Measurements from ENCODE around the gene C3.
"Not testable (repeated sequence)": the region's sequence is repeated elsewhere in the genome, so short reads cannot be mapped to it uniquely, and the experiment has no call there.

The C3 gene

GRCh38 chr19:6690160-6690885 is 30.1 kb downstream of the C3 start:
- no peak for DNase-seq (ENCODE audit: low read depth)

GRCh38 chr19:6687114-6687513 is 33.3 kb downstream of the C3 start:
- no peak for DNase-seq (ENCODE audit: low read depth)

DNA sequence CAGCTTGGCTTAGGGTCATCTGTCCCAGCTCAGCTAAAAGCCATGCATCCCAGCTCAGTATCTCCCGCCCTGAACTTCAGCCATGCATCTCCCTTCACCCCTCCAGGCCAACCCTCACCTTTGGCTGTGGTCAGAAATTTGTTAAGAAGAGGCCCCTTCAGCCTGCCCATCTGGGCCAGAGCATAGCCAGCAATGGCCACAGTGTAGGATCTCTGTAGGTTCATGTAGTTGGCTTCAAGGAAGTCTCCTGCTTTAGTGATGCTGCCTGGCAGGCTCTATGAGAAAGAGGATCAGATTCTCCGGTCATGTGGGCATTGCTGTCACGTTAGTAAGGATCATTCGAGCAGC is 33.8 kb downstream of the C3 start:
- DNase-seq (ENCODE audit: low read depth) = no peak

- DNase-seq (ENCODE audit: low read depth) = no peak
These were observed 34.4 kb downstream of the C3 start for GRCh38 chr19:6685962-6686627.

DNA sequence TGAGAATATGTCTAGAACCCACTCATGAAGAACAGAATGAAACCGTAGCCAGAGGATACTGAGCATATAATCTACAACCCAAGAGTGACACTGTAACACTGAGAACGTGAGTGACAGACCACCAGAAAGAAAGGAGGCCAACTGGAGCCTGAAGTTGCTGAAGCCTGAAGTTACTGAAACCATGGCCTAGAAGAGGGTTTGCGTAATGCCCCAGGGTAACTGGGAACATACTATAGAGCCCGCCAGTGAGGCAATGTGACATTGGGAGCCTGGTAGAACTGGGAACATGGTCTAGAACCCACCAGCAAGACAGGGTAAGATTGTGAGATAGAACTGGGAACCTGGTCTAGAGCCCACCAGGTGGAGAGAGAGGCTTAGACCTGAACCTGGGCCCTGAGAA is 35.0 kb downstream of the C3 start:
- DNase-seq (ENCODE audit: low read depth) = no peak

DNA sequence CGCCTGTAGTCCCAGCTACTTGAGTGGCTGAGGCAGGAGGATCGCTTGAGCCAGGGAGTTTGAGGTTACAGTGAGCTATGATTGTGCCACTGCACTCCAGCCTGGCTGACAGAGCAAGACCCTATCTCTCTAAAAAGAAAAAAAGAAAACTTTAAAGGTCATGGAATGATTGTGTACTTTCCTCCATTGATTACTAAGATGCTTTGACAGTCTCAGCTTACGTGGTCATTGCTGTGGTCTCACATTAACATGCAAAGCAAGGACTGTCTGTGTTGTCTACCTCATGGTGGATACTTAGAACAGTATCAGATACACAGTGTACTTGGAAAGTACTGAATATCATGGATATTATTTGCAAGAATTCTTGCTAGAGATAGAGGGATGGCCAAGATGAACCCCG is 36.5 kb downstream of the C3 start:
- DNase-seq (ENCODE audit: low read depth) = no peak

GRCh38 chr19:6682607-6683128 is 37.8 kb downstream of the C3 start:
- DNase-seq (ENCODE audit: low read depth) = no peak

DNA sequence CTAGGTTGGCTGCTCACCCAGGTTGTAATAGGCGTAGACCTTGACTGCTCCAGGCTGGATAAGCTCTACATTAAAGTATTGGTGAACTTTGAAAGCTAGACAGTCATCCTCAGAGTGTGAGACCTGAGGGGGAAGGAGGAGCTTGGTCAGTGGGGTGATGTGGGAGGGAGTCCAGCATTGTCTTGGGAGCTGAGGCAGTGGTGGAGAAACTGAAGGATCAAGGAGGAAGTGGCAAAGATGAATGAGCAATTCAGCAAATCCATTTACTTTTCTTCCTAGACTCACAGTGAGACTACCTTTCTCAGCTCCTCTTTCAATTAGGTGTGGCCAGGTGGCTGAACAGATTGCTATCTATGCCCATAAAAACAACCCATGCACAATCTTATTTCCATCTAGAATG is 40.3 kb downstream of the C3 start:
- no peak for DNase-seq (ENCODE audit: low read depth)

- no peak for DNase-seq (ENCODE audit: low read depth)
These were observed 41.3 kb downstream of the C3 start for GRCh38 chr19:6679139-6679538.

DNA sequence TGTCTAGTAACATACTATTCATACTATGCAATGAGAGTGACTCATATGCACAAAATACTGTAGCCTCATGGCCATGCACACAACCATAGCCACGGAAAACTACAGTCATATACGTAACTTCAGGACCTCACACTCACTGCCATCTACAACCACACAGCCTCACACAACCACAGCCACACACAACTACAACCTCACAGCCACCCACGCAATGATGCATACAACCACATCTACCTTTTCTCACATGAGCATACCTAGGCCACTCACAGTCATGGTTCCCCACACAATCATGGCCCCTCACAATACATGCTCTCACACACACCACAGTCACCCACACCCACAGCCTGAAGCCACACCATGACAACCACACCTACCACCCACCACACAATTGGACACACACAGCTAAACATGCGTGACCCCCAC is 41.8 kb downstream of the C3 start:
- DNase-seq (ENCODE audit: low read depth) = no peak

- no peak for DNase-seq (ENCODE audit: low read depth)
These were observed 42.4 kb downstream of the C3 start for GRCh38 chr19:6677883-6678689.

DNA sequence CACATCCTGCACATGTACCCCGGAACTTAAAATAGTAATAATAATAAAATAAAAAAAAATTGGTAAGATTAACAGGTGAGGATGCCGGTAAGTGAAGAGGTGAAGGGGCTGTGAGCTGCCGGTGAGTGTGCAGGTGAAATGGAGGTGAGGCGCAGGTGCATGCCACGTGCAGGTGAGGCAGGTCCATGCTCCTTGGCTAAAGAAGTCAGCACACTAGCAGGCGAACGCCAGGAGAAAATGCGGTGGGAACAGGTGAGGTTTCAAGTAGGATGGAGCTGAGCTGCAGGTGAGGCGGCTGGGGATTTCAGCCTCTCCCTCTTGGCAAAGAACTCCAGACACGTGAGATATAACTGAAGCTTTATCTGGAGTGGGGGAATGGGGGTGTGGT is 43.0 kb downstream of the C3 start:
- DNase-seq (ENCODE audit: low read depth) = no peak

- no peak for DNase-seq (ENCODE audit: low read depth)
These were observed 44.2 kb downstream of the C3 start for GRCh38 chr19:6676288-6676687.

- peak; percentile 85 for DNase-seq (ENCODE audit: low read depth)
These were observed 45.6 kb downstream of the C3 start for GRCh38 chr19:6674868-6675305.

DNA sequence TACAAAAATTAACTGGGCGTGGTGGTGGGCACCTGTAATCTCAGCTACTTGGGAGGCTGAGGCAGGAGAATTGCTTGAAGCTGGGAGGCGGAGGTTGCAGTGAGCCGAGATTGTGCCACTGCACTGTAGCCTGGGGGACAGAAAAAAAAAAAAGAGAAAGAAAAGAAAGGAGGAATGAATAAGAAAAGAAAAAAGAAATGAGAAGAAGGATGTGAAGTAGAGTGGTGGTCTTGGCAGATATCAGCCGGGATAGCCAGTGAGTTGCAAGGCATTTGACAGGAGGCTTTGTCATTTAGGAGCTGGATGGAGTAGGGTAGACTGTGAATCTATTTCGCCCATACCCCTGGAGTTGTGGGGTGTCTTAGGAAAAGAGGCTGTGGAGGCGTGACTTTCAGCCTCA is 46.0 kb downstream of the C3 start:
- not testable (repeated sequence) for DNase-seq (ENCODE audit: low read depth)

GRCh38 chr19:6672693-6673290 is 47.7 kb downstream of the C3 start:
- no peak for DNase-seq (ENCODE audit: low read depth)

DNA sequence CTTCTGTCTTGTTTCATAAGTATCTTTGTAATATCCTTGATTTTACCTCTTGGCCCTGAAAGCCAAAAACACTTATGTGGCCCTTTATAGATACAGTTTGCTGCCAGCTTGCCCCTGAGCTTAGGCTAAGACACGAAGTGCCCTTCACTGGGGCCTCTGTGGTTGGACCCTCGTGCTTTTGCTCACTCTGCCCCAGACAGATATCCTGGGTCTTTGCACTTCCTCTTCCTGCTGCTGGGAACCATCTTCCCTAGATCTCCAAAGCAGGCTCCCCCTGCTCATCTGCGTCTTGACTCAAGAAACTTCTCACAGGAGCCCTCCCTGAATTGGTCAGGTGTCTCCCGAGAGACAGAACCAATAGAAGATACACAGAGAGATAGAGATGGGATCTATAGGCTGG is 48.5 kb downstream of the C3 start:
- DNase-seq (ENCODE audit: low read depth) = no peak

DNA sequence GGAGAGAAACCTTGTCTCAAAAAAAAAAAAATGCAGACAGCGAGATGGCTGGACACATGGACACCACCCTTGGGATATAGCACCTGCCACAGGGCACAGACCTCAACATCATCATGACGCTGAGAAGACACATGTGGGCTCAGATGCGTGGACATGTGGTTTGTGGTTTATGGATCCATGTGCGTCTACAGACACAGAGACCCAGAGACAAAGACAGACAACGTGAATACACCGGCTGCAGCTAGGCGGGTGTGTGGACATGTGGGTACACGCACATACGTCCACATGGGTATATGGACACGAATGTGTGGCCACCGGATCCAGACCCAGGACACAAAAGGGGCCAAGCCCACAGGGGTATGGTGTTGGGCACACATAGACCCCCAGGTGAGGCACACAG is 51.8 kb downstream of the C3 start:
- DNase-seq (ENCODE audit: low read depth) = no peak

- no peak for DNase-seq (ENCODE audit: low read depth)
These were observed 53.3 kb downstream of the C3 start for GRCh38 chr19:6667114-6667627.

DNA sequence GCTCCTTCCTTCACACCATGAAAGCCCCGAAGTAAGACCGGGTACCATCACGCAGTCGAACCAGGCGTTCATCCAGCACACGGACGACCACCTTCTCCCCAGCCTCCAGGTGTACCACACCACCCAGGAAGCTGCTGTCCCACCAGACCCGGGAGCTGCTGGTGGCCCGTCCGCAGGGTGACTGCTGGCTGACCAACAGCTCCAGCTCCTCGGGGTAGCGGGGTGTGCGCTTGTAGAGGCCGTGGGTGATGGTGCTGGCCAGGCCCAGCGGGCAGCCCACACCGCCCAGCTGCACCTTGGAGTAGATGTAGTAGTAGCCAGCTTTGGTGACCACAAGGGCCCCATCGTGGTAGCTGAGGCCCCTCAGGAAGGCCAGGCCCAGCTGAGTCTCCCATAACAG is 55.5 kb downstream of the C3 start:
- no peak for DNase-seq (ENCODE audit: low read depth)

DNA sequence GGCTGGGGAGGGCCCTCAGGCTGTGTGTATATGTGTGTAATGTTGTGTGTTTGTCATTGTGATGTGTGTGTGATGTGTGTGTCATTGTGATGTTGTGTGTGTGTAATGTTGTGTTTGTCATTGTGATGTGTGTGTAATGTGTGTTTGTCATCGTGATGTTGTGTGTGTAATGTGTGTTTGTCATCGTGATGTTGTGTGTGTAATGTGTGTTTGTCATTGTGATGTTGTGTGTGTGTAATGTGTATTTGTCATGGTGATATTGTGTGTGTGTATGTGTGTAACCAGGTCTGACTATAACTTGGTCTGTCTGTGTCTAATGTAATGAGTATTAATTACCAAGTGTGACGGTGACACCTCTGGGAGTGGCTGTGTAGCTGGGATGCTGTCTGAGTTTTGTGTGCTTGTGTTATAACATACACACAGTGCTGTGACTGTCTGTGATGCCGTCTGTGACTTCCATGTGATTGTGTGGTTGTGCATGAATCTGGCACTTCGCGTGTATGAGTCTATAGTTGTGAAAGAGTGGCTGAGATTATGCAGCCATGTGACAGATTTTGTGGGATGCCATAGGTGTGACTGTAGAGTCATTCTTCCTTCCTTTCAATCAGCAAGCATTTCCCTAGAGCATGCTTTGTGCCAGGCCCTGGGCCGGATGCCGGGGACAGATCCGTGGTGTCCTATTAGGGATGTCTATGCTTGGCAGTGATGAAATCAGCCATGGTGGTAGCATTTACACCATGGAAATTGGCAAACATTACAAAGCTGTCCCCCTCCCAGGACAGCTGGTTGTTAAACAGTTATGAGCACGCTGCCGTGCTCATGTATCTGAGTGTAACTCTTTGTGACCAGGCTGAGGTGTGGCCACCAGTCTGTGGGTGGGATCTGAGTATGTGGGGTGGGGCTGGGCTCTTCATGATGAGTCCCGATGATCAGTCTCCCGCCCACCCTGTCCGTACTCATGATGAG is 56.9 kb downstream of the C3 start:
- no peak for DNase-seq (ENCODE audit: low read depth)

Measured in stimulated activated CD8-positive, alpha-beta memory T cell treated with anti-CD3 and anti-CD28 coated beads, Interleukin-12 subunit alpha, Interleukin-12 subunit beta, amount 100 ng/mL, for 1 hour (primary cell).